SU-DHL-6 (cell line): ENCODE results near the gene NCBP3.

Experiments used
- H2AFZ ChIP-seq: fragments of 200-600 bp; sonication (generic); 2 replicates; pipeline ENCODE4 v1.6.1; 2014; ENCODE audit warnings: low read depth, mild to moderate bottlenecking, moderate library complexity, mixed read lengths, antibody characterized with exemption, low read length; ENCODE audit not compliant: severe bottlenecking
- H3F3A ChIP-seq: fragments of 200-600 bp; shearing (Covaris generic); 2 replicates; pipeline ENCODE4 v1.6.0; 2016; ENCODE audit warnings: antibody characterized with exemption, mild to moderate bottlenecking; ENCODE audit not compliant: insufficient read depth
- H3K27ac ChIP-seq: fragments of 200-600 bp; sonication (generic); 2 replicates; pipeline ENCODE4 v1.5.1; 2016; ENCODE audit warnings: low read depth, mild to moderate bottlenecking, low read length, moderate library complexity, mixed read lengths
- H3K27me3 ChIP-seq: fragments of 200-600 bp; sonication (generic), shearing (Covaris generic); 2 replicates; pipeline ENCODE4 v1.6.0; 2014; ENCODE audit warnings: mild to moderate bottlenecking, low read length
- H3K36me3 ChIP-seq: fragments of 200-600 bp; sonication (generic); 2 replicates; pipeline ENCODE4 v1.6.1; 2014; ENCODE audit warnings: mild to moderate bottlenecking, low read length, mixed read lengths
- H3K4me2 ChIP-seq: fragments of 300-600, 200-600 bp; shearing (Covaris generic), sonication (generic); 2 replicates; pipeline ENCODE4 v1.6.0; 2014; ENCODE audit warnings: low read length, low read depth, mild to moderate bottlenecking; ENCODE audit not compliant: poor library complexity, severe bottlenecking
- H3K4me3 ChIP-seq: fragments of 200-600 bp; sonication (generic); 2 replicates; pipeline ENCODE4 v1.5.1; 2014; ENCODE audit warnings: antibody characterized with exemption, low read length, mild to moderate bottlenecking, mixed read lengths; ENCODE audit not compliant: insufficient read depth, poor library complexity, severe bottlenecking
- H3K79me2 ChIP-seq: fragments of 200-600 bp; sonication (generic); 2 replicates; pipeline ENCODE4 v1.6.1; 2014; ENCODE audit warnings: mild to moderate bottlenecking, low read length, moderate library complexity; ENCODE audit not compliant: insufficient read depth
- H3K9ac ChIP-seq: fragments of 200-600 bp; sonication (generic); 2 replicates; pipeline ENCODE4 v1.7.0; 2014; ENCODE audit warnings: mild to moderate bottlenecking, low read length
- H3K9me2 ChIP-seq: fragments of 200-600 bp; sonication (generic); replicated peaks from 2 replicates; pipeline ENCODE4 v1.6.1; 2014; ENCODE audit warnings: low read length; ENCODE audit not compliant: insufficient read depth
- H3K9me3 ChIP-seq: fragments of 200-600 bp; sonication (generic); 2 replicates; pipeline ENCODE4 v1.6.1; 2014; ENCODE audit warnings: low read length, mixed read lengths; ENCODE audit not compliant: insufficient read depth
- H4K20me1 ChIP-seq: fragments of 200-600 bp; sonication (generic); 2 replicates; pipeline ENCODE4 v1.6.1; 2014; ENCODE audit warnings: low read depth, mild to moderate bottlenecking, antibody characterized with exemption, low read length, moderate library complexity, mixed read lengths
- CTCF ChIP-seq: fragments of 200-600 bp; sonication (generic); IDR thresholded peaks from one replicate; pipeline ENCODE4 v1.5.1; 2017; ENCODE audit warnings: antibody characterized with exemption, mild to moderate bottlenecking, low read length, moderate library complexity; ENCODE audit not compliant: insufficient read depth, poor library complexity, severe bottlenecking
- EZH2phosphoT487 ChIP-seq: fragments of 200-600 bp; sonication (generic), shearing (Covaris generic); conservative IDR thresholded peaks from 2 replicates; pipeline ENCODE4 v1.6.1; 2018; ENCODE audit warnings: mild to moderate bottlenecking, antibody characterized with exemption, low read length, moderate library complexity, mixed read lengths

Gene NCBP3

GRCh38 chr17:3887804-3888203, 41.8 kb upstream of the NCBP3 start:
- TF ChIP-seq EZH2phosphoT487 (no peak), CTCF (no peak)
- Histone ChIP-seq H3K79me2 (no peaks in the 10 kb centered on the region), H3K4me3 (no peak overlapping the region), H3K9me2 (no peaks in the 10 kb centered on the region), H3K9ac (no peak overlapping the region), H4K20me1 (no peaks in the 10 kb centered on the region), H2AFZ (no peak overlapping the region), H3K9me3 (no peaks in the 10 kb centered on the region), H3F3A (peaks cover 5% of the 10 kb centered on the region), H3K4me2 (no peak overlapping the region), H3K27ac (no peak overlapping the region), H3K27me3 (no peaks in the 10 kb centered on the region), H3K36me3 (no peaks in the 10 kb centered on the region)

DNA sequence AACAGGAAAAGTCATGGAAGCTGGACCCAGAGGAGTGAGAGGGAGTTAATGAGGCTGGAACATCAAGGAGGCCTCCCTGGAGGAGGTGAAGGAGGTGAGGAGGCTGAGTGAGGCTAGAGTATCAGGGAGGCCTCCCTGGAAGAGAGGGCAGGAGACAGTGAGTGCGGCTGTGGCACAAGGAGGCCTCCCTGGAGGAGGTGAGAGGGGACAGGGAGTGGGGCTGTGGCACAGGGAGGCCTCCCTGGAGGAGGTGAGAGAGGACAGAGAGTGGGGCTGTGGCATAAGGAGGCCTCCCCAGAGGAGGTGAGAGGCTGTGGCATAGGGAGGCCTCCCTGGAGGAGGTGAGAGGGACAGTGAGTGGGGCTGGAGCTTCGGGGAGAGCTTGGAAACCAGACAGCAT, 41.3 kb upstream of the NCBP3 start:
- Histone ChIP-seq H3K27me3 (no peaks in the 10 kb centered on the region), H3K4me3 (no peak overlapping the region)

DNA sequence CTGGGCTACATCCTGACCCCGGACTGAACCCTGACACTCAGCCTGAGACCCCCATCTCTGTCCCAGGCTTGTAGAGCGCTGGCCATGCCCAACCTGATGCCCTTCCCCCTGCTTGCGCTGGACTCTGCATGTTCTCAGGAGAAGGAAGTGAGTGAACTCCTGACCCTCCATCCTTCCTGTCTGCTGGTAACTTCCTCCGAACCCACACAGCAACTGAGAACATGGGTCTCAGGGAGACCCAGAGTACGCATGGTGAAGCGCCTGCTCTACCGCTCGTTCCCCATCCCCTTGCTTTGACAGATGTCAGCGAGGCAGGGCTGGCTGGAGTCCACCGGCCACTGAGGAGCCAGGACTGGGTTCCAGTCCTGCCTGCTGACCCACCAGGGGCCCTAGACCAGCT, 40.7 kb upstream of the NCBP3 start:
- Histone ChIP-seq H3K27ac (no peak overlapping the region), H3F3A (peaks cover 5% of the 10 kb centered on the region), H3K79me2 (no peaks in the 10 kb centered on the region), H3K4me3 (no peak overlapping the region), H4K20me1 (no peaks in the 10 kb centered on the region), H3K36me3 (no peaks in the 10 kb centered on the region), H3K9me2 (no peaks in the 10 kb centered on the region), H3K27me3 (no peaks in the 10 kb centered on the region), H3K9me3 (no peaks in the 10 kb centered on the region), H3K9ac (no peak overlapping the region), H2AFZ (no peak overlapping the region), H3K4me2 (no peak overlapping the region)
- TF ChIP-seq EZH2phosphoT487 (no peak), CTCF (no peak)

More for the DNA sequence above, 41.3 kb upstream of the NCBP3 start:
- H3K9me2 ChIP-seq, result no peaks in the 10 kb centered on the region
- H3K36me3 ChIP-seq, result no peaks in the 10 kb centered on the region
- no peak overlapping the region for H3K9ac ChIP-seq
- H3K4me2 ChIP-seq, result no peak overlapping the region
- no peak for TF ChIP-seq EZH2phosphoT487
- TF ChIP-seq CTCF, result no peak
- no peaks in the 10 kb centered on the region for H4K20me1 ChIP-seq
- H3K79me2 ChIP-seq, result no peaks in the 10 kb centered on the region
- no peaks in the 10 kb centered on the region for H3K9me3 ChIP-seq
- no peak overlapping the region for H2AFZ ChIP-seq
- H3K27ac ChIP-seq, result no peak overlapping the region
- peaks cover 5% of the 10 kb centered on the region for H3F3A ChIP-seq
